HTR-8/SVneo (cell line): Measurements from ENCODE around the gene CLDN7.
A peak's percentile ranks its signal among the peaks of the same experiment; 100 is the strongest.

ENCODE experiments used
- DNase-seq: peaks from one replicate; pipeline ENCODE4 v3.0.0; 2011; ENCODE audit warnings: low spot score, mixed read lengths; ENCODE audit not compliant: insufficient read length
- FAIRE-seq: peaks from 2 replicates; lab custom pipeline; 2011; peaks lifted over from hg19 to GRCh38; lab: Jason Lieb, UNC

Gene CLDN7

DNA sequence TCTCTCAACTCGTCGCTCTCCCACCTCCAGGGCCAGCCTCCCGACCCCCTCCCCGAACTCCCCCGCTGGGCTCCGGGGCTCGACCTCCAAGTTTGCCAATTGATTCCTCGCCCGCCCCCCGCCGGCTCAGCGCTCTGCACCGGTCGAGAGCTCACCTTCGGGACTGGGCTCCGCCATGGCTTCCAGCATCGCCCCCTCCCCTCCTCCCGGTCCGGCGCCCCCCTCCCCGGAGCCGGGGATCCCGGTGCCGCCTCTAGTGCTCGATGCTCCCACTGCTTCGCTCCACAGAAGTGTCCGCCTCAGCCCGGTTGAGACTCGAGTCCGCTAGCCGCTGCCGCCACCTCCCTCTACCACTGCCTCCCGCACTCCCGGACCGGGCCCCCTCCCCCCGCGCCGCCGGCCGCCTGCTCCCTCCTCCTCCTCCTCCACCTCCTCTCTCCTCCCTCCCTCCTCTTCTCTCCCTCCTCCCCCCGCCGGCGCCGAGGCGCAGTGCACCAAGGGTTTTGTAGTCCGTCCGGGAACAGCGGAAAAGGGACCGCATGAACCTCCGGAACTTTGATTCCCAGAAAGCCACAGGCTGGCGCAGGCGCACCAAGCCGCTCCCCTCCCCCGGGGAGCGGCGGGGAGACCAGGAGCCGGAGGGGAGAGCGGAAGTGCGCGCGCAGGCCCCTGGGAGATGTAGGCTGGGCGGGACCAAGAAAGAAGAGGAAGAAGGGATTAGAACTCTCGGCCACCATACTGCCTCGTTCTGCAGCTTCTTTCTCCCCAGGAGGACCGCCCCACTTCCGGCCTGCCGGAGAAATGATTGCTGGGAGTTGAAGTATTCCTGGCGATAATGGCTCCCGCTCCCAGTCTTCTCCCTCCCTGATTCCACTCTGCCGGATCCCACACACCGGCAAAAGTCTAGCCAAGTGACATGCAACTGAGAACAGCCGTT is 22.9 kb downstream of the CLDN7 start, which contains the start of gene PHF23:
TSS of gene PHF23 (minus strand) at position 367 of the 937 bp plus-strand sequence. CDS start at position 189, 178 bp downstream.
- FAIRE-seq (peak; percentile 96), DNase-seq (peak; percentile 98)

DNA sequence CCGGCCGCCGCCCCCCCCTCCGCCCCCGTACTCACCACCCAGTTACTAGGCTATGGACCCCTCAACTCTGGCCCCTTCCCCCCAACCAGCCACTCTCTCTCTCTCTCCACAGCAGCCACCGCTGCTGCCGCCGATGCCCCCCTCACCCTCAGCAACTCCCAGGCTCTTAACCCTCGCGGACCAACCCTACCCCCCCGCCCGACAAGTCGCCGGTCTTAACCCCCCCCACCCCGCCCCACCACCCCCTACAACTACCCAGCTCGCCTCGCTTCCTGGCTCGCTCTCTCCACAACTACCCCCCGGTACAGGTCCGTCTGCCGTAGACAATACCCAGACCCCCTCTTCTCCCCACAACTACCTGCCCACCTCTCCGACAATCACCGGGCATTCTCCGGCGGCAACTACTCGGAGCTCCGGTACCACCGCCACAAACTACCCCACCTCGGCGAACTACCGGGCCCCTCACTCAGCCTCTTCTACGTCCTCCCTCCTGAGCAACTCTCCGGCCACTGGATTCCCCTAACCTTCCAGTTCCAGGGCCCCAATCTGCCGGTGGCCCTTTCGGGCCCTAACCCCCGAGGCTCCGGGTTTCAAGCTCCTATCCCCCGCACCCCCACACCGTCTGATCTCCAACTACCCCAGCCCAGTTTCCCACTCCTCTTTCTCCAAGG is 23.7 kb downstream of the CLDN7 start:
- FAIRE-seq, result no peak
- DNase-seq, result no peak

DNA sequence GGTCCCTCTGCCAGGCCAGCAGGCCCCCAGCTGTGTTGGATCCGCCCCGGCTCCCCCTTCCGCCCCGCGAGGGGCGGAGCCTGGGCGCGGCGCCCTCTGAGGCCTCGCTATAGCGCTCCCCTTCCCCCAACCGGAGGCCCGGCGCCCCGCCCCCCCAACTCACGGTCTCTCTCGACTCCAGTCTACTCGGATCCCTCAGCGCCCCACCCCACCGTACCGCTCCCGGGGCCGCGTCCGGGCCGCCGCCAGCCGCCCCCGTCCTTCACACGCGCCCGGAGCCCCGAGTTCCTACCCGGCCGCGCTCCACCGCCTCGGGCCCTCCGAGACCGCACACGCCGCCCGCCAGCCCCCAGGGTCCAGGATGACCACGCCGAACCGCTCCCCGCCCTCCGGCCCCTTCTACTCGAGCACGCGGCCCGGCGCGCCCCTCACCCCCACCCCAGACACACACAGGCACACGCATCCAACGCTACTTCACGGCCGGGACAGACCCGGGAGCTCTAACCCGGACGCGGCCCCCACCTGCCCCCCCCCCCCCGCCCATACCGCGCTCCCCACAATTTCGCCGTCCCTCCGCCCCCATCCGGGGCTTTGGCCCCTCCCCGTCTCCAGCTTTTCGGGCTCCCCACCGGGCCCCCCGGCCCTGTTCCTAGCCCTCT is 24.4 kb downstream of the CLDN7 start:
- DNase-seq (no peak), FAIRE-seq (no peak)

DNA sequence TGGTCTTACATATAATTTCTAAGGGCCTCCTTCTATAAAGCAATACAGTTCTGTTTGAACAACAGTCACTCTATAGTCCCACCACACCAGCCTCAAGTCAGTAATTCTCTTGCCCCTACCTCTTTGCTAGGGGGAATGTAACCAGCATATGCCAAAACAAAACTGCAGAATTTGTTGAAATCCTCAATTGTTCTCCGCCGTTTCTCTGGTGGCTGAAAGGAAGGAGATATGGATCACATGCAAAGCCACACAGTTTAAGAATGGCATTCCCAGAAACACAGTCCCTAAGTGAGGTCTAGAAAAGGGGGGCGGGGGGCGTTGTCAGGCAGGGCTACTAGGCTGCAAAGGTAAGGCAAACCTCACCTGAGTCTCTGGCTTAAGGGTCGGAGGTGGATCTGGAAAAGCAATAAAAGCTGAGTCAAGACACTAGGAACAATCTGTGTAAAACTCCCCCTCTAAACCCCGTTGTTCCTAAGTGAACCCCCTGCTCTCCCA is 25.0 kb downstream of the CLDN7 start:
- no peak for FAIRE-seq
- DNase-seq, result no peak

DNA sequence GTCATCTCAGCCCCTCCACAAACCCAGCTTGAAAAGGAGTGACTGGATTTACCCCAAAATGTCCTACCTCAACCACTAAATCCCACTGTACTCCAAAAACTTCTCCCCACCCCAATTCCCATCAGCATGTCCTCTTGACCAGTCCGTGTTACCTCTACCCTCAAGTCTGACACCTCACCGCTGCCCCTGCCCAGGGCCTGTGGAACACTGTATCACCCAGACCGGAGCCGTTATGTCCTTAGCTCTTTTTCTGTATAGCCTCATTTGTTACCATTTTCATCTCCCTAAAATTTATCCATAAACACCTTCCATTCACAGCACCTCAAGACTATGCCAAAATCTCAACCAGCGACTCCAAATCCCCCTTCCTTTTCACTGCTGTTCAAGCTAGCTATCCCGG is 25.5 kb downstream of the CLDN7 start:
- FAIRE-seq, result no peak
- no peak for DNase-seq

DNA sequence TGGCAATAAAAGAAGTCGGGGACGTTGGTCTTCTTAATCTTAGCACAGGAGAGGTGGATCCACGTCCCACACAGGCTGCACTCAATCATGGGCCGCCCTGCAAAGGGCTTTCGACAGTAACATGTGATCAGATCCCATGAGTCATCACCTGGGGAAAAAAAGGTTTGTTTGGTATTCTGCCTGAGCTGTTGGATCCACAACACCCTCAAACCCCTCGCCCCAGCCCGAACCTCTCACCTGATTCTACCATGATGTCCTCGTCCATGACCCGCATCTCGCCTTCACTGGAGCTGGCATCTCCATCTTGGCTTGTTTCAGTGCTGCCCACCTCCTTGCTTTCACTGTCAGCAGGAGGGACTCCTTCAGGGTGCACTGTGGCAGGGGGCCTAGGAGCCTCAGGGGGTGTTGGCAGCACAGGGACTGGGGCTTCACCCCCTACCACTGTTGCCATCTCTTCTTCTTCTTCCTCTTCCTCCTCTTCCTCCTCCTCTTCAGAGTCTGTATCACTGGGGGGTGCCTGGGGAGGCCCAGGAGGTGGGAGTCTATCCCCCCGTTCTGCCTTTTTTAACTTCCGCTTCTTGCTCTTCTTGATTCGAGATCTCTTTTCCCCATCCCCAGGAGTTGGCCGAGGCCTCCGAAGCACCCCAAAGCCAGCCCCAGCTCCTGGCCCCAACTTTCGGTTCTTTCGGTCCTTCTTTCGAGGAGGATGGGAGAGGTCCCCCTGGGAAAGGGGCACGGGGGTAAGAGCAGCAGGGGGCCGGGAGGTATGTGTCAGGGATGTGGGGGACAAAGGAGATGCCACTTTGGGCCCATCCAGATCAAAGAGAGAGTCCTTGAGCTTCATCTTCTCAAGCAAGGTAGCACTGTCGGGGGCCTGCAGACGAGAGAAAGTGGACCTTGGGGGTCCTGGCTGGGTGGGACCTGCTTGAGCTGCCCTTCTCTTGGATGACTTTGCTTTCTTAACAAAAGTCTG is 26.3 kb downstream of the CLDN7 start:
- FAIRE-seq, result no peak
- DNase-seq, result no peak

DNA sequence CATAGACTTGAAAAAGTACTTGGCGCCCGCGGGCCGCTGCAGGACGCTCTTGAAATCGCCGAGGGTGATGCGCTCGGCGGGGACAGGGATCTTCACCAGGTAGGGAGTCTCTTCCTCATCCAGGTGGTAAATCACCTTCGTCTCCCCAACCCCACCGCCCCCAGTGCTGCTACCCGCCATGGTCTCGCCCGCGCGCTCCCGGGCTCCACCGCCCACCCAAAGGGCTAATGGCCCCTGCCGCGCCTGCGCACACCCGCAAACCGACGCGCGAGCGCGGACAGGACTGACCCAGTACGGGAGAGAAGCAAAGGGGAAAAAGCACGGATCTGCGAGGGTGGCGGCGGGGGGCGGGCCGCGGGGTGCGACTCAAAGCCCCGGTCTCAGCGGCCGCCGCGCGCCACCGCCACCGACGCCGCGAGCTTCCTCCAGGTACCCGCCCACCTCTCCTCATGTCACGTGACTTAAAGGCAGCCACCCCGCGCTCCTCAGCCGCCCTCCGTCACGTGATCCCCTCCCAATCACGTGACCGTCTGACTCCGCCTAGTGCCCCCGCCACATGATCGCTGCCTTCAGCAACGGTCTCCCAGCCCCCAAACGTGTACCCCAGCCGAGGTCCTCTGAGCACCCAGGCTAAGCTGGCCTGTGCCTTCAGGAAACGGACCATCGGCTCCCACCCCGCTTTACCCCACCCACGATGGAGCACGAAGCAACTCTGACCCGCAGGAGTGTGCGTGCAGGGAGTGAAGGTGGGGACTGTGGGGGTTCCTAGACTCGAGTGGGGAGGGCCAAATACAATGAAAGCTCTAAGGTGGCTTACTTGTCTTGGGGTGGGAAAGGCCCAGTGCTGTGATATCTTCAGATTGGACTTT is 28.0 kb downstream of the CLDN7 start, which contains the start of gene DVL2:
TSS of gene DVL2 (minus strand) at position 435 of the 869 bp plus-strand sequence. CDS start at position 180, 255 bp downstream.
- DNase-seq, result peak; percentile 95
- FAIRE-seq, result peak; percentile 98

DNA sequence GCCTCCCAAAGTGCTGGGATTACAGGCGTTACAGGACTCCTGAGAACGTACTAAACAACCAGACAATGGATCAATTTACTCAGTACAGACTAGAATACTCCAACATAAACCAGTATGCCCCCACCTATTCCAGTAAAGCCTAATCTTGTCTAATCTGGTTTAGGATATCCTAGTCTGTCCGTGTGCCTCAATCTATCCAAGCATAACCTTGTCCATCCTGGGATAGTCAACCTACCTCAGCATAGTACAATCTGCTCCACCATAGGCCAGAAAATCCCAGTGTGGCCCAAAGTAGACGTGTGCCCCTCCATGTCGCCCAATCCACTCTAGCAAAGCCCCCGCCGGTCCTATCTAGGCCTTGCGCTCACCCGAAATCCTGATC is 28.6 kb downstream of the CLDN7 start:
- FAIRE-seq, result no peak
- no peak for DNase-seq

DNA sequence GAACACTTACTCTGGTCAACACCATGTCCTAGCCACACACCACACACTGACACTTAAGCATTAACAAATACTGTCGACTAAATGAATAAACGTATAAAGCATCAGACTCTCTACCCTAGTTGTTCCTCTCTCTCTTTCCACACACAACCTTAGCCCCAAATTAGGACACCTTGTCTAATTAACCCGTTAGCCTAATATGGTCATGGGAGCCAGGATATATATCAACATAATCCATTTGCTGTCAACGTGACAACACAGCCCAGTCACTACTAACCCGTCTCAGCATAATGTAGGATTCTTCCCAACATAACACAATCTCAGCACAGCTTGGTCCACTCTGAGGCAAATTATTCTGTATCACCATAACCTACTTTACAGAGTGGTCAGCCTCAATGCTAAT is 30.2 kb downstream of the CLDN7 start:
- FAIRE-seq, result peak; percentile 94

DNA sequence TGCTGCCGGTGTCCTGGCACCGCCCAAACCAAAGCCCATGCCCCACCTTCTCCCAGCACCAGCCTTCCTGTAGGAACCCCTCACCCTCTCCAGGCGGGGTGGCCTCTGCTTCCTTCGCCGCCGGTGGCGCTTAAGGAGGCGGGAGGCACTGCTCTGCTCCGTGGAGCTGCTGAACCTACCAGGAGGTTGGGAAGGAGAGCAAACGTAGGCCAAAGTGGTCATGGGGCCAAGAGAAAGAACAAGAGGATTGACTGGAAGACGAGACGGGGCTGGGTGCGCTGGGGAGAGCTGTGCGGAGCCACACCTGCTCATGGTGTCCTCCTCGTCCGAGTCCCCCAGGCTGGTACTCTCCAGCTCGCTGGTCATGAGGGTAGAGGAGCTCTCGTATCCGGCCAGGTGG is 32.8 kb downstream of the CLDN7 start:
- FAIRE-seq (no peak), DNase-seq (no peak)

More for the DNA sequence above, 30.2 kb downstream of the CLDN7 start:
- no peak for DNase-seq

DNA sequence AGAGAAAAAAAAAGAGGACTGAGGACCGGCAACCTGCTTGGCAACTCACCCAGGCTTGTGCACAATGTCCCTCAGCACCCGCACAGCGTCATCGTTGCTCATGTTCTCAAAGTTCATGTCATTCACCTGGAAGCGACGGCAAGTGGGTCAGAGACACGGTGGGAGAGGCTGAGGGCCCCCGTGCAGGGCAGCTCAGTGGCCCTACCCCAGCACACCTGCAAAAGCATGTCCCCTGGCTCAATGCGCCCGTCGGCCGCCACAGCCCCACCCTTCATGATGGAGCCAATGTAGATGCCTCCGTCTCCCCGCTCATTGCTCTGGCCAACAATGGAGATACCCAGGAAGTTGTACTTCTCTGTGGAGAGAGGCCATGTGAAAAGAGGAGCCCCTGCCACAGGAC is 33.4 kb downstream of the CLDN7 start:
- no peak for DNase-seq
- FAIRE-seq, result no peak

DNA sequence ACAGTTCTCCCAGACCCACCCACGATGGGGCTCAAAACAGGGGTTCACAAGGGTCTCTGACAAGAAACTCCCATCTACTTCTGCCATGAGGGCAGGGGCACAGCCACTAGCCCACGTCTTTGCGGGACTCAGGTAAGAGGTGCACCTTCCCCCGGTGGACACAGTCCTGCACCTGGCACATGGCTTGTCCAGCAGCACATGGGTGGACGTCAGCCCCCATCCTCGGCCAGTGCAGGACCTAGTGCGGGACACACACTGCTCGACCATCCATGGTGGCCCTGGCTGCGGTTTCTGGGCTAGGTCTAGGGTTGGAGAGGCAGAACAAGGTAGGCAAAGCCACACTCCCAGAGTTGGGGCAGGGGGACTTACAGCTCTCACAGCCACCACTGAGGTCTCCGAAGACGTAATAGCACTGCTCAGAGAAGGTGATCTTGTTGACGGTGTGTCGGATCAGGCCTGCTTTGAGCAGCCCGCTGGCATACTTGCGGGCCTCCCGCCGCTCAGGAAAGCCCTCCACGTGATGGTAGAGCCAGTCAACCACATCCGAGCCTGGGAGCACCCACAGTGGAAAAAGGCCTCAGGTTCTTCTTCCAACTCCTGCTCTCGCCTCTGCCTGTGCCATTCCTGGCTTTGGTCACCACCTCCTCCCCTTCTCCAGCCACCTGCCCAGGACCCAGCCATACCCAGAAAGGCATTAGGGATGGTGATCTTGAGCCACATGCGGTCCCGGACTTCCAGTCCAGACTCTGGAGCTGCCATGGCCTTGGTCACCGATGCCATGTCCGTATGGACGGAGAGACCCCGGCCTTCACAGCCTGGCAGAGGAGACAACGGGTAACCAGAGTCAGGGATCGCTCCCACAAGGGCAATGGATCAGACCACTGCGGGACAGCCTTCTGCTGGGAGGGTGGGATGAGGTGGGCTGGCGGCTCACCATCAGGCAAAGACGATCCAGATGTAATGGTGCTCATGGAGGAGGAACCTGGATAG is 35.3 kb downstream of the CLDN7 start:
- DNase-seq (no peak), FAIRE-seq (peak; percentile 13)

DNA sequence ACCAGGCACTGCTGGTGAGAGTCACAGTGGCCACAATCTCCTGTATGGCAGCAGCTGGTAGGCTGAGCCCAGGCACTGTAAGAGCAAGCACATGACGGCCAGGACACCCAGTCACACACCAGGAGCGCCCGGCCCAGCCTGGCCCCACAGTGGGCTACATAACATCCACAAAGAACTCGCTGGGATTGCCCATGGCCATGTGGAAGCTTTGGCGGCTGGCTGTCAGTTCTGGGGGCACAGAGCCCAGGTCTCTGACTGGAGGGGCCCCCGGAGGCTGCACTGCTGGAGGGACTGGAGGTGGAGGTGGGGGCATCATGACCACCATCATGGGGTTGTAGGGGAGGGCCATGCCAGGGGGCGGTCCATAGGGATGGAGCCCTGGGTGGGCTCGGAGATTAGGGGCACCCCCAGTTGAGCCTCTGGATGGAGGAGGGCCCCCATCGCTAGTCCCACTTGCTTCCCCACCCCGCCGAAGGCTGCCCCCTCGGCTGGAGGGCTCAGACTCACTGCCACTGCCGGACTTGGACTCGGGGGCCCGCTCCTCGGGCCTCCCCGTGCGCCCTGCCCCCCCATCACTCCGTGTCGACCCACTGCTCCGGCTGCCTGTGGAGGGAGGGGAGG is 36.5 kb downstream of the CLDN7 start:
- DNase-seq (no peak), FAIRE-seq (no peak)

DNA sequence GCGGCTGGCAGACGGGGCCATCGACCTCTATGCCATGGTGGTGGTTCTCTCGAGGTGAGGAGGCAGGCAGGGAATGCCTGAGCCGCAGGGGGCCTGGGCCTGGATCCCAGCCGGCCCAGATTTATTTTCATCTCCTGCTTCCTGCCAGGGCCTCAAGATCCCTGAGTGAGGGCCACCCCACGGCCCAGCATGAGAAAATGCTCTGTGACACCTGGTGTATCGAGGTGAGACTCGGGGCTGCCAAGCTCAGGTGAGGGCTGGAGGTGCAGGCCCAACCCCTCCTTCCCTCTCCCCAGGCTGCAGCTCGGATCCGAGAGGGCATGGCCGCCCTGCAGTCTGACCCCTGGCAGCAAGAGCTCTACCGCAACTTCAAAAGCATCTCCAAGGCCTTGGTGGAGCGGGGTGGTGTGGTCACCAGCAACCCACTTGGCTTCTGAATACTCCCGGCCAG is 37.6 kb downstream of the CLDN7 start:
- no peak for DNase-seq
- no peak for FAIRE-seq

DNA sequence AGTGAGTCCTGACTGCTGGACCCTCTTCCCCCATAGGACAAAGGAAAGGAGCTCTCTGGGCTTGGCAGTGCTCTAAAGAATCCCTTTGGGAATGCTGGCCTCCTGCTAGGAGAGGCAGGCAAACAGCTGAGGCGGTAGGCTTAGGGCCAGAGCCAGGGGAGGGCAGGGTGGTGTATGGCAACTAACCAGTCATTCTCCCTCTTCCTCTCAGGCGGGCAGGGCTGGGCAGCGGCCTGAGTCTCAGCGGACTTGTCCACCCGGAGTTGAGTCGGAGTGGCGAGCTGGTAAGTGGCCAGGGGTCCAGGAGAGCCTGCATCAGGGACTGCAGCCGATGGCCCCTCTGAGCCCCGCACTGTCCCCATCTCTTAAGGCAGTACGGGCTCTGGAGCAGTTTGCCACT is 38.2 kb downstream of the CLDN7 start:
- no peak for DNase-seq
- no peak for FAIRE-seq

DNA sequence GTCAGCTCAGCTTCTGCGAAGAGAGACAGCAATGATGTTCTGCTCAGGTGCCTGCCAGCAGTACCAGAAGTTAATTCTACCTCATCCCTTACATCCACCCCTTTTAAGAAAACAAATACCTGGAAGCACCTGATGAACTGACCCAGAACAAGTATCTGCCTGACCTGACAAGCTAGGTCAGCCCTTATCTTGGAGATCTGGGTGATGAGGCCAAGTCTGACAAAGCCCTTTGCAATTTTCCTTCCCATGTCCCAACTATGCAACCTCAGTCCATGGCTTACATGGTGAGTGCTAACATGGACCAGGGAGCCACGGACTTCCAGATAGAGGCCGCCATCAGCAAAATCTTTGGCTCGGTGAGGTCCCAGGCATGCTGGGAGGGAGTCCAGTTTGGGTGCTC is 38.9 kb downstream of the CLDN7 start:
- DNase-seq (no peak), FAIRE-seq (no peak)

DNA sequence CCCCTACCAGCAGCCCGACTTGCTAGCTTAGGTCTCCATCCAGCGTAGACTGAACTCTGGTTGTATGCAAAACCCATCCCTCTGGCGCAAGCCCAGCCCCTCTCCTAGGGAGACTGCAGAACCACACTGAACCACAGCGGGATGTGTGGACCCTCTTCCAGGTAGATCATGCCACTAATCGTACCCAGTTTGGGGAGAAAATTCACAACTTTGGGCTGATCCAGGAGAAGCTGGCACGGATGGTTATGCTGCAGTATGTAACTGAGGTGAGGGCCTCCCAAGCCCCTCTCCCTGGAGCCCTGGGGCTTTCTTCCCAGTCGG is 39.3 kb downstream of the CLDN7 start:
- FAIRE-seq, result no peak
- no peak for DNase-seq
